CD14-positive monocyte (primary cell): ENCODE results near the gene OR7C1. TPM values are rescaled to one million over a fixed set of nuclear protein-coding genes. Genes with fewer than 3 reads are reported as not detected.

ENCODE experiments used
- DNase-seq, 3 donors: peaks; one replicate each; pipeline ENCODE4 v3.0.0-alpha.2; 2011 to 2022
- H2AFZ ChIP-seq: 2 replicates; pipeline ENCODE4 v1.6.0; 2012; ENCODE audit warnings: mild to moderate bottlenecking, low read depth, low read length, inconsistent platforms; ENCODE audit not compliant: insufficient read depth, poor library complexity, severe bottlenecking
- H3K27ac ChIP-seq, 2 donors: 1 replicate in 1 of 2; 2 replicates in 1 of 2; pipeline ENCODE4 v1.5.1; 2012 to 2013; ENCODE audit warnings: low read length in 2 of 2, control low read depth in 1 of 2, inconsistent platforms in 1 of 2, low read depth in 1 of 2, mild to moderate bottlenecking in 1 of 2
- H3K27me3 ChIP-seq, 2 donors: one replicate each; pipeline versions ENCODE4 v1.6.0 to v1.6.1; 2011 to 2013; ENCODE audit warnings: low read length in 2 of 2; ENCODE audit not compliant: control insufficient read depth in 2 of 2, insufficient read depth in 2 of 2
- H3K36me3 ChIP-seq, 2 donors: replicated peaks in 1 of 2; 1 replicate in 1 of 2; 2 replicates in 1 of 2; pipeline versions ENCODE4 v1.5.1 to v1.6.1; 2012 to 2013; ENCODE audit warnings: low read length in 2 of 2, control low read depth in 1 of 2, inconsistent platforms in 1 of 2, mild to moderate bottlenecking in 1 of 2; ENCODE audit not compliant: insufficient read depth in 2 of 2, control insufficient read depth in 1 of 2
- H3K4me1 ChIP-seq, 2 donors: 1 replicate in 1 of 2; 2 replicates in 1 of 2; pipeline versions ENCODE4 v1.5.1 to v1.6.1; 2012 to 2013; ENCODE audit warnings: low read length in 2 of 2, control low read depth in 1 of 2, inconsistent platforms in 1 of 2, mild to moderate bottlenecking in 1 of 2, moderate library complexity in 1 of 2; ENCODE audit not compliant: insufficient read depth in 2 of 2, control insufficient read depth in 1 of 2
- H3K4me2 ChIP-seq: replicated peaks from 2 replicates; pipeline ENCODE3; 2012; ENCODE audit warnings: low read length, moderate library complexity, mild to moderate bottlenecking; ENCODE audit not compliant: poor library complexity, severe bottlenecking; ENCODE audit errors: extremely low read depth
- H3K4me3 ChIP-seq, 3 experiments: fragments of 200-600 bp in 1 of 3; sonication (generic) in 1 of 3; replicated peaks in 1 of 3; 1 replicate in 2 of 3; 2 replicates in 1 of 3; pipeline ENCODE4 v1.5.1; 2011 to 2013; ENCODE audit warnings: low read length in 3 of 3, mild to moderate bottlenecking in 3 of 3, control low read depth in 2 of 3, low read depth in 2 of 3, inconsistent platforms in 1 of 3, moderate library complexity in 1 of 3
- H3K79me2 ChIP-seq: 2 replicates; pipeline ENCODE4 v1.6.0; 2012; ENCODE audit warnings: mild to moderate bottlenecking, control low read depth, inconsistent platforms, low read length, moderate library complexity; ENCODE audit not compliant: insufficient read depth
- H3K9ac ChIP-seq: 2 replicates; pipeline ENCODE4 v1.6.0; 2017; ENCODE audit warnings: low read length, mild to moderate bottlenecking; ENCODE audit not compliant: insufficient read depth, poor library complexity, severe bottlenecking
- H3K9me3 ChIP-seq, 2 donors: replicated peaks in 1 of 2; 1 replicate in 1 of 2; 2 replicates in 1 of 2; pipeline versions ENCODE4 v1.5.1 to v1.6.1; 2012 to 2013; ENCODE audit warnings: low read length in 2 of 2, control low read depth in 1 of 2; ENCODE audit not compliant: control insufficient read depth in 1 of 2, insufficient read depth in 1 of 2
- H4K20me1 ChIP-seq: 2 replicates; pipeline ENCODE4 v1.6.0; 2012; ENCODE audit warnings: mild to moderate bottlenecking, low read length, control low read depth, moderate library complexity; ENCODE audit not compliant: insufficient read depth
- H3K27ac Mint-ChIP-seq, 7 donors: one replicate each; pipeline ENCODE4 v1.8.0; 2020; ENCODE audit warnings: mild to moderate bottlenecking in 7 of 7, mixed read lengths in 7 of 7, moderate library complexity in 6 of 7, inconsistent platforms in 2 of 7
- H3K27me3 Mint-ChIP-seq, 3 donors: one replicate each; pipeline ENCODE4 v1.8.0; 2021 to 2022; ENCODE audit warnings: low read depth in 3 of 3, mild to moderate bottlenecking in 3 of 3, mixed read lengths in 3 of 3, moderate library complexity in 3 of 3, inconsistent platforms in 1 of 3
- H3K36me3 Mint-ChIP-seq, 2 donors: one replicate each; pipeline ENCODE4 v1.8.0; 2020; ENCODE audit warnings: mixed read lengths in 2 of 2, inconsistent platforms in 1 of 2, mild to moderate bottlenecking in 1 of 2
- H3K4me1 Mint-ChIP-seq: one replicate; pipeline ENCODE4 v1.8.0; 2020; ENCODE audit warnings: mild to moderate bottlenecking, mixed read lengths
- H3K4me3 Mint-ChIP-seq, 2 donors: one replicate each; pipeline ENCODE4 v1.8.0; 2020; ENCODE audit warnings: mild to moderate bottlenecking in 2 of 2, mixed read lengths in 2 of 2, moderate library complexity in 1 of 2
- H3K9me3 Mint-ChIP-seq, 7 donors: one replicate each; pipeline ENCODE4 v1.8.0; 2020 to 2022; ENCODE audit warnings: mixed read lengths in 7 of 7, mild to moderate bottlenecking in 6 of 7, moderate library complexity in 6 of 7, inconsistent platforms in 2 of 7
- WGBS: methylation state at CpG from one replicate; pipeline ENCODE4 v1.1.5; 2013; ENCODE audit warnings: missing lambda C conversion rate; ENCODE audit not compliant: insufficient coverage; 5-methylcytosine and 5-hydroxymethylcytosine counted together
- intact Hi-C, 2 donors: fragments of 100-400 bp; cut with micrococcal nuclease; formaldehyde crosslinking; loops; one replicate each; pipeline versions ENCODE4 v1.15.0 to v1.15.1; 2023
- polyA plus RNA-seq, 3 donors: library from polyadenylated mRNA; depleted of rRNA in 1 of 3; unstranded in 2 of 3; stranded (reverse) in 1 of 3; fragments of 300-500 nt in 2 of 3; fragments of >200 nt in 1 of 3; fragmentation: Illumina TruSeq in 2 of 3; gene quantifications; 1 replicate in 2 of 3; 2 replicates in 1 of 3; pipeline ENCODE4 v1.2.3, GENCODE V29; 2012 to 2021
- TF ChIP-seq, protein P1 (sequence below): fragments of 200-600 bp; IDR thresholded peaks from one replicate; pipeline ENCODE4 v1.8.0; 2022; ENCODE audit warnings: antibody characterized with exemption, mild to moderate bottlenecking

Gene OR7C1
- polyA plus RNA-seq, 3 donors: 0.02 to 0.15 TPM; not detected in 1

DNA sequence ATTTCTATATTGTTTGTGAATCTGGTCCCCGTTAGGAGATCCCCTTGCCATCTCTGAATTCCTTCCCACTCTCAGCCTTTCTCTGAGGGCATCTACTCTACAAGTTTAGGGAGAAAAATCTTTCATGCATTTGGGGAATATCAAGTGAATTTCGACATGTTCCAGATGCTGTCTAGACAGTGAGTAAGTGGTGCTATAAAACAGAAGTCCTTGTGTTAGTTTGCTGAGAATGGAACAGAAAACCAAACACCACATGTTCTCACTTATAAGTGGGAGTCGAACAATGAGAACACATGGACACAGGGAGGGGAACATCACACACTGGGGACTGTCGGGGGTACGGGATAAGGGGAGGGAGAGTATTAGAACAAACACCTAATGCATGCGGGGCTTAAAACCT is 8.6 kb upstream of the OR7C1 start:
- no peaks in the 10 kb centered on the region for H3K9me3 ChIP-seq
- H3K4me3 ChIP-seq: no peak overlapping the region
- H3K4me1 Mint-ChIP-seq: no peaks in the 10 kb centered on the region
- no peaks in the 10 kb centered on the region for H3K79me2 ChIP-seq
- H3K27me3 ChIP-seq: no peaks in the 10 kb centered on the region
- H3K27me3 Mint-ChIP-seq: peaks cover 2 to 4% (median 2%) of the 10 kb centered on the region in 3 donors
- peaks cover 0 to 7% (median 4%) of the 10 kb centered on the region in 7 donors for H3K9me3 Mint-ChIP-seq
- TF ChIP-seq, protein P1, sequence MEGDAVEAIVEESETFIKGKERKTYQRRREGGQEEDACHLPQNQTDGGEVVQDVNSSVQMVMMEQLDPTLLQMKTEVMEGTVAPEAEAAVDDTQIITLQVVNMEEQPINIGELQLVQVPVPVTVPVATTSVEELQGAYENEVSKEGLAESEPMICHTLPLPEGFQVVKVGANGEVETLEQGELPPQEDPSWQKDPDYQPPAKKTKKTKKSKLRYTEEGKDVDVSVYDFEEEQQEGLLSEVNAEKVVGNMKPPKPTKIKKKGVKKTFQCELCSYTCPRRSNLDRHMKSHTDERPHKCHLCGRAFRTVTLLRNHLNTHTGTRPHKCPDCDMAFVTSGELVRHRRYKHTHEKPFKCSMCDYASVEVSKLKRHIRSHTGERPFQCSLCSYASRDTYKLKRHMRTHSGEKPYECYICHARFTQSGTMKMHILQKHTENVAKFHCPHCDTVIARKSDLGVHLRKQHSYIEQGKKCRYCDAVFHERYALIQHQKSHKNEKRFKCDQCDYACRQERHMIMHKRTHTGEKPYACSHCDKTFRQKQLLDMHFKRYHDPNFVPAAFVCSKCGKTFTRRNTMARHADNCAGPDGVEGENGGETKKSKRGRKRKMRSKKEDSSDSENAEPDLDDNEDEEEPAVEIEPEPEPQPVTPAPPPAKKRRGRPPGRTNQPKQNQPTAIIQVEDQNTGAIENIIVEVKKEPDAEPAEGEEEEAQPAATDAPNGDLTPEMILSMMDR: no peak
- H3K4me1 ChIP-seq: no peaks in the 10 kb centered on the region
- intact Hi-C loops: no loop called here
- no peak overlapping the region for H3K27ac ChIP-seq
- no peaks in the 10 kb centered on the region for H4K20me1 ChIP-seq
- DNase-seq: no peak
- H3K4me3 Mint-ChIP-seq: no peak overlapping the region
- no CpG with 5 or more reads among the region's 6 CpGs for WGBS
- no peak overlapping the region for H2AFZ ChIP-seq
- H3K9ac ChIP-seq: no peak overlapping the region
- H3K4me2 ChIP-seq: no peak overlapping the region
- no peaks in the 10 kb centered on the region for H3K36me3 Mint-ChIP-seq
- H3K36me3 ChIP-seq: no peaks in the 10 kb centered on the region
- no peak overlapping the region for H3K27ac Mint-ChIP-seq

DNA sequence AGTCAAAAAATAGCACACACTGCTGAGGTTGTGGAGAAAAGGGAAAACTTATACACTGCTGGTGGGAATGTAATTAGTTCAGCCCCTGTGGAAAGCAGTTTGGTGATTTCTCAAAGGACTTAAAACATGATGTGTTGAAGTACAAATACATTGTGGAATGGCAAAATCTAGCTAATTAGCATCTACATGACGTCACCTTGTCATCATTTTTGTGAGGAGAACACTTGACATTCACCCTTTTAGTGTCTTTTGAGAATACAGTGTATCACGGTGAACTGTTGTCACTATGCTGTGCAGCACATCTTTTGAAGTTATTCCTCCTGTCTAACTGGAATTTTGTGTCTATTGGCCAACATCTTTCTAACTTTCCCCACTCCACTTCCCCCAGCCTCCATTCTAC is 8.2 kb upstream of the OR7C1 start:
- TF ChIP-seq, protein P1: no peak
- Histone ChIP-seq H3K9me3 (no peaks in the 10 kb centered on the region), H3K4me1 (no peaks in the 10 kb centered on the region), H3K27me3 (no peaks in the 10 kb centered on the region), H3K9ac (no peak overlapping the region), H4K20me1 (no peaks in the 10 kb centered on the region), H3K36me3 (no peaks in the 10 kb centered on the region), H3K79me2 (no peaks in the 10 kb centered on the region), H3K4me3 (no peak overlapping the region), H3K4me2 (no peak overlapping the region), H2AFZ (no peak overlapping the region), H3K27ac (no peak overlapping the region)
- H3K36me3 Mint-ChIP-seq: no peaks in the 10 kb centered on the region
- H3K4me1 Mint-ChIP-seq: no peaks in the 10 kb centered on the region
- no peak for DNase-seq
- no peak overlapping the region for H3K4me3 Mint-ChIP-seq
- no peak overlapping the region for H3K27ac Mint-ChIP-seq
- H3K9me3 Mint-ChIP-seq: peaks cover 0 to 7% (median 4%) of the 10 kb centered on the region in 7 donors
- intact Hi-C loops: no loop called here
- no CpG with 5 or more reads among the region's 2 CpGs for WGBS
- H3K27me3 Mint-ChIP-seq: peaks cover 2 to 4% (median 4%) of the 10 kb centered on the region in 3 donors
